ENCODE data around the gene RCN2. TPM values are rescaled to one million over a fixed set of nuclear protein-coding genes. Genes with fewer than 3 reads are reported as not detected.

The RCN2 gene
- total and polyA plus RNA-seq, 2 of the 13 experiments (the other 11 are each of a cell fraction or from before 2014, with no cell fraction given): 84.4 to 89.0 TPM

GRCh38 chr15:76996526-76997401 lies 65.2 kb downstream of the RCN2 start:
- no peaks in the 10 kb centered on the region for H3K4me1 ChIP-seq (ENCODE audit: insufficient read depth, low read length)
- H3K27me3 ChIP-seq (ENCODE audit: control insufficient read depth in 1 of 2, insufficient read depth in 2 of 2, low read length in 2 of 2): peaks cover 6 to 61% of the 10 kb centered on the region in 2 experiments
- no peak; the same call in 2 of the 3 replicates for ATAC-seq
- H2AFZ ChIP-seq (ENCODE audit: low read length): no peak overlapping the region
- DNase-seq (ENCODE audit: low spot score): no peak
- H3K4me3 ChIP-seq (replicated peaks in 1 of 3; ENCODE audit: insufficient read depth in 1 of 3, low read depth in 2 of 3, low read length in 3 of 3): no peak overlapping the region
- in situ Hi-C loops (cut with HindIII; ENCODE audit: extremely low pct_ligation_motif_present, low pct_unique_long_range_greater_than_20kb) (no loop called here), intact Hi-C loops (cut with micrococcal nuclease; ENCODE audit: unreplicated experiment) (no loop called here)
- no TSS peak for BruUV-seq (replicated peaks)
- POLR2A ChIA-PET: no interaction called here
- no peak overlapping the region for H3K9ac ChIP-seq (ENCODE audit: insufficient read depth, low read depth, low read length)
- H3K4me2 ChIP-seq (ENCODE audit: low read depth, low read length): no peak overlapping the region
- H3K36me3 ChIP-seq (replicated peaks in 1 of 2; ENCODE audit: control insufficient read depth in 1 of 2, insufficient read depth in 2 of 2, low read length in 2 of 2): no peaks in the 10 kb centered on the region
- WGBS (ENCODE audit: low lambda C conversion rate): 55% methylated on average over 9 of the region's 14 CpGs
- no peaks in the 10 kb centered on the region for H3K79me2 ChIP-seq (ENCODE audit: insufficient read depth, low read length)
- FAIRE-seq: no peak
- no peaks in the 10 kb centered on the region for H3K9me3 ChIP-seq (ENCODE audit: low read length)
- no peak overlapping the region for H3K27ac ChIP-seq (ENCODE audit: extremely low read length, insufficient read depth, low read length)
- CTCF ChIA-PET (ENCODE audit: low intra/inter-chr PET ratio, low total read pairs): no interaction called here
- no peaks in the 10 kb centered on the region for H4K20me1 ChIP-seq (ENCODE audit: insufficient read depth, low read length)
- TF ChIP-seq ZNF605 (CRISPR knock-in tag; IDR thresholded peaks at IDR 0.05) (no peak), E2F2 (CRISPR knock-in tag; IDR thresholded peaks at IDR 0.05; ENCODE audit: borderline replicate concordance) (no peak), MAFK (conservative IDR thresholded peaks at IDR 0.05 in 1 of 2, IDR thresholded peaks at IDR 0.05 in 1 of 2; ENCODE audit: low read length in 2 of 2) (no peak), ZNF414 (CRISPR knock-in tag; IDR thresholded peaks at IDR 0.05) (no peak), ZBTB33 (CRISPR knock-in tag; IDR thresholded peaks at IDR 0.05) (no peak), ZHX2 (IDR thresholded peaks at IDR 0.05; ENCODE audit: low read depth) (no peak), ZHX2 (CRISPR knock-in tag; IDR thresholded peaks at IDR 0.05; ENCODE audit: borderline replicate concordance) (no peak), THAP11 (CRISPR knock-in tag; IDR thresholded peaks at IDR 0.05) (no peak), ELK4 (CRISPR knock-in tag; IDR thresholded peaks at IDR 0.05; ENCODE audit: borderline replicate concordance) (no peak), NRL (CRISPR knock-in tag; IDR thresholded peaks at IDR 0.05; ENCODE audit: borderline replicate concordance) (no peak)
